Frontal cortex (tissue), 1 donor: ENCODE results near the gene STARD8. TPM values are rescaled to one million over a fixed set of nuclear protein-coding genes. Genes with fewer than 3 reads are reported as not detected.

Experiments used
- small RNA-seq: library from RNA; depleted of rRNA; stranded (forward); fragments of <200 nt; gene quantifications from one replicate; pipeline ENCODE3, GENCODE V24; 2014
- total RNA-seq: library from RNA; depleted of rRNA; stranded (reverse); fragments of >200 nt; gene quantifications from one replicate; pipeline ENCODE4 v1.2.3, GENCODE V29; 2014

Gene STARD8
- total RNA-seq, 1 donor from 2014 or later = 1.6 TPM

Small RNA genes within 50 kb of the gene (small RNA-seq; reads per million reads assigned to genes)
- not detected for gene COX6CP12

Other genes starting within 250 kb of the STARD8 start
- 39.1 TPM for gene OPHN1, start 214.2 kb upstream of the STARD8 start, total RNA-seq
- gene YIPF6, start 148.6 kb upstream of the STARD8 start, total RNA-seq = 26.5 TPM
- gene EFNB1, start 181.4 kb downstream of the STARD8 start, total RNA-seq = 27.7 TPM